HepG2 (cell line): ENCODE measurements around the gene IFNLR1. TPM values are rescaled to one million over a fixed set of nuclear protein-coding genes. Genes with fewer than 3 reads are reported as not detected.

Experiments used
- CHD2 ChIP-seq: IDR thresholded peaks from 2 replicates; pipeline ENCODE4 v1.6.1; 2011; ENCODE audit warnings: low read depth, low read length, improper control_type of control experiment
- DPF2 ChIP-seq: sonication (generic); formaldehyde crosslinking; IDR thresholded peaks from 2 replicates; pipeline ENCODE4 v1.4.0; 2020; ENCODE audit warnings: mild to moderate bottlenecking, low read depth, missing genetic modification reagents, borderline replicate concordance
- ELF3 ChIP-seq: IDR thresholded peaks from 2 replicates; pipeline ENCODE4 v1.6.1; 2016; ENCODE audit warnings: missing genetic modification reagents, missing compliant biosample characterization
- EZH2 ChIP-seq: conservative IDR thresholded peaks from 2 replicates; pipeline ENCODE4 v1.6.1; 2012; ENCODE audit warnings: mild to moderate bottlenecking, low read depth, low read length, moderate library complexity
- HDAC2 ChIP-seq: sonication (generic); formaldehyde crosslinking; IDR thresholded peaks from 2 replicates; pipeline ENCODE4 v1.4.0; 2020; ENCODE audit warnings: missing genetic modification reagents
- IKZF1 ChIP-seq: fragments of 450-650 bp; IDR thresholded peaks from 2 replicates; pipeline ENCODE4 v1.7.1; 2016
- MZF1 ChIP-seq: sonication (generic); formaldehyde crosslinking; IDR thresholded peaks from 2 replicates; pipeline ENCODE4 v1.8.1; 2023; ENCODE audit warnings: mild to moderate bottlenecking, missing genetic modification reagents, borderline replicate concordance
- NFE2L1 ChIP-seq: sonication (generic); formaldehyde crosslinking; IDR thresholded peaks from 2 replicates; pipeline ENCODE4 v1.4.0; 2020; ENCODE audit warnings: missing genetic modification reagents, mild to moderate bottlenecking, borderline replicate concordance
- SALL1 ChIP-seq: sonication (generic); formaldehyde crosslinking; IDR thresholded peaks from 2 replicates; pipeline ENCODE4 v1.8.0; 2022; ENCODE audit warnings: mild to moderate bottlenecking, missing genetic modification reagents
- SRF ChIP-seq: IDR thresholded peaks from 2 replicates; pipeline ENCODE4 v1.6.1; 2011; ENCODE audit warnings: mild to moderate bottlenecking, low read depth, low read length, moderate library complexity
- ZBTB20 ChIP-seq: sonication (generic); formaldehyde crosslinking; IDR thresholded peaks from 2 replicates; pipeline ENCODE4 v1.8.1; 2023; ENCODE audit warnings: missing genetic modification reagents, low read depth, mild to moderate bottlenecking, borderline replicate concordance
- ZMYM3 ChIP-seq: sonication (generic); formaldehyde crosslinking; IDR thresholded peaks from 2 replicates; pipeline ENCODE4 v1.5.1; 2020; ENCODE audit warnings: mild to moderate bottlenecking, missing genetic modification reagents
- ZNF101 ChIP-seq: sonication (generic); formaldehyde crosslinking; IDR thresholded peaks from 2 replicates; pipeline ENCODE4 v1.4.0; 2020; ENCODE audit warnings: mild to moderate bottlenecking, low read depth, missing genetic modification reagents, borderline replicate concordance
- ZNF263 ChIP-seq: sonication (generic); formaldehyde crosslinking; IDR thresholded peaks from 2 replicates; pipeline ENCODE4 v1.4.0; 2020; ENCODE audit warnings: missing genetic modification reagents
- ZNF292 ChIP-seq: sonication (generic); formaldehyde crosslinking; IDR thresholded peaks from 2 replicates; pipeline ENCODE4 v1.8.1; 2022; ENCODE audit warnings: mild to moderate bottlenecking, low read depth, missing genetic modification reagents, borderline replicate concordance
- ZNF605 ChIP-seq: sonication (generic); formaldehyde crosslinking; IDR thresholded peaks from 2 replicates; pipeline ENCODE4 v1.8.0; 2022; ENCODE audit warnings: mild to moderate bottlenecking, missing genetic modification reagents
- ZNF616 ChIP-seq: sonication (generic); formaldehyde crosslinking; IDR thresholded peaks from 2 replicates; pipeline ENCODE4 v1.5.0; 2020; ENCODE audit warnings: low read depth, mild to moderate bottlenecking, missing genetic modification reagents
- ZNF749 ChIP-seq: sonication (generic); formaldehyde crosslinking; IDR thresholded peaks from 2 replicates; pipeline ENCODE4 v1.8.0; 2022; ENCODE audit warnings: mild to moderate bottlenecking, missing genetic modification reagents, moderate library complexity, borderline replicate concordance
- polyA plus RNA-seq, 8 experiments: library from polyadenylated mRNA; depleted of rRNA in 3 of 8; stranded (reverse) in 7 of 8; unstranded in 1 of 8; fragments of >200 nt; fragmentation: Illumina TruSeq in 4 of 8; extraction: Trizol in 4 of 8; gene quantifications; 2 replicates each; pipeline versions ENCODE4 v1.2.1 to v1.2.3, GENCODE V29; 2011 to 2016; ENCODE audit warnings: low read depth in 4 of 8, missing spikeins in 1 of 8, mixed read lengths in 1 of 8; ENCODE audit not compliant: insufficient read depth in 1 of 8
- total RNA-seq, 5 experiments: library from RNA; depleted of rRNA; stranded (reverse); fragments of >200 nt; fragmentation: Illumina TruSeq; extraction: Trizol; gene quantifications; 2 replicates each; pipeline ENCODE4 v1.2.3, GENCODE V29; 2016; ENCODE audit warnings: low read depth in 1 of 5
- TF ChIP-seq, protein P1 (sequence below): IDR thresholded peaks from 2 replicates; pipeline ENCODE4 v1.6.1; 2016; ENCODE audit warnings: missing genetic modification reagents, missing compliant biosample characterization
- TF ChIP-seq, protein P2 (sequence below): IDR thresholded peaks from 2 replicates; pipeline ENCODE4 v1.6.1; 2016; ENCODE audit warnings: missing biosample characterization, missing genetic modification reagents, low read depth
- TF ChIP-seq, protein P3 (sequence below): IDR thresholded peaks from 2 replicates; pipeline ENCODE4 v1.6.1; 2016; ENCODE audit warnings: control low read depth
- TF ChIP-seq, protein P4 (sequence below): IDR thresholded peaks from 2 replicates; pipeline ENCODE4 v1.6.1; 2018; ENCODE audit warnings: missing genetic modification reagents, mild to moderate bottlenecking, missing compliant biosample characterization
- TF ChIP-seq, protein P5 (sequence below): sonication (generic); formaldehyde crosslinking; conservative IDR thresholded peaks from 2 replicates; pipeline ENCODE4 v1.4.0; 2020; ENCODE audit warnings: missing genetic modification reagents

The IFNLR1 gene
- total and polyA plus RNA-seq, 2 of the 13 experiments (the other 11 are each of a cell fraction or from before 2014, with no cell fraction given) = 3.8 to 8.5 TPM

DNA sequence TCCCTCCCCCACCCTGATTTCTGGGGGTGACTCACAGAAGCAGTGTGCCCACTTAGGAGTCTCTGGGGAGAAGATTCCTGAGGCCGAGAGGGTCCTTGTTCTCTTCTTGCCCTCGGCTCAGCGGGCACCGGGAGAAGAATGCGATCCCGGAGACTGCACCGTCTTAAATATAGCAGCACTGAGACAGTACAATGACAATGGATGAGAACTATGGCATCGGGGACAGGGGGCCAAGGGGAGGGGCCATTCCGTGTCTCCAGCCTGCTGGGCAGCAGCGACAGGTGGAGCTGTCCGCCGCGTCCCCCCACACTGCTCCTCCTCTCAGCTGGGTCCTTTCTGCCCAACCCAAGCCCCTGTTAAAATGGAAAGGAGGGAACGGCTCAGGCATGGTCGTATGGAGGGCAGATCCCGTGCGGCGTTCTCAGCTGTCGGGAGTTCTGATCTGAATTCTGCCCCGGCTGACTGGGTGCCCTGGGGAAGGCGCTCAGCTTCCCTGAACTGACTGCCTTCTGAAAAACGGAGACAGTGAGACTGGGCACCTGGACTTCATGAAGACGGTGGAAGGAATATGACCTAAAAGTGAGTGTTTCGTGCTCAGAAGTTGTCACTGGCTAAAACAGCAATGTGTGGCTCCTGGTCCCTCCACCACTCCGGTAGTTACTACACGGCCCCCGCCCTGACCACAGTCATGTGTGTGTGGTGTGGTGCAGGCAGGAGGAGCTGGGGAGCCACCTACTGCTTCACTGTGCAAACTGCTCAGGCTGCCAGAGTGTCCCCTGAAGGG, 74.9 kb downstream of the IFNLR1 start, which contains the start of gene MYOM3 (continued):
- TF ChIP-seq SALL1 (CRISPR knock-in tag) (peak; percentile 63), ZNF616 (CRISPR knock-in tag) (no peak), ELF3 (CRISPR knock-in tag) (peak; percentile 28; the same call in 1 of the 2 replicates), CHD2 (no peak), ZNF605 (CRISPR knock-in tag) (no peak), ZMYM3 (CRISPR knock-in tag) (peak; percentile 61; the same call in 1 of the 2 replicates), NFE2L1 (CRISPR knock-in tag) (no peak), ZNF749 (CRISPR knock-in tag) (no peak), HDAC2 (peak; percentile 47; the same call in 1 of the 2 replicates), SRF (no peak), ZNF263 (peak; percentile 6; the same call in 1 of the 2 replicates), IKZF1 (no peak), EZH2 (no peak), MZF1 (no peak), ZBTB20 (CRISPR knock-in tag) (no peak), DPF2 (CRISPR knock-in tag) (peak; percentile 57; the same call in 1 of the 2 replicates), ZNF101 (CRISPR knock-in tag) (no peak), ZNF292 (peak; percentile 55; the same call in 1 of the 2 replicates)
- TF ChIP-seq, protein P1, sequence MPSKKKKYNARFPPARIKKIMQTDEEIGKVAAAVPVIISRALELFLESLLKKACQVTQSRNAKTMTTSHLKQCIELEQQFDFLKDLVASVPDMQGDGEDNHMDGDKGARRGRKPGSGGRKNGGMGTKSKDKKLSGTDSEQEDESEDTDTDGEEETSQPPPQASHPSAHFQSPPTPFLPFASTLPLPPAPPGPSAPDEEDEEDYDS (CRISPR knock-in tag) = no peak
- TF ChIP-seq, protein P2, sequence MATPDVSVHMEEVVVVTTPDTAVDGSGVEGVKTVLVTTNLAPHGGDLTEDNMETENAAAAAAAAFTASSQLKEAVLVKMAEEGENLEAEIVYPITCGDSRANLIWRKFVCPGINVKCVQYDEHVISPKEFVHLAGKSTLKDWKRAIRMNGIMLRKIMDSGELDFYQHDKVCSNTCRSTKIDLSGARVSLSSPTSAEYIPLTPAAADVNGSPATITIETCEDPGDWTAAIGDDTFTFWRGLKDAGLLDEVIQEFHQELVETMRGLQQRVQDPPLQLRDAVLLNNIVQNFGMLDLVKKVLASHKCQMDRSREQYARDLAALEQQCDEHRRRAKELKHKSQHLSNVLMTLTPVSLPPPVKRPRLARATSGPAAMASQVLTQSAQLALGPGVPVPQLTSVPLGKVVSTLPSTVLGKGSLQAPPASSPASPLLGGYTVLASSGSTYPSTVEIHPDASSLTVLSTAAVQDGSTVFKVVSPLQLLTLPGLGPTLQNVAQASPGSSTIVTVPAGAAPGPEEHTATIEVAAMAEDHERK (CRISPR knock-in tag) = no peak
- TF ChIP-seq, protein P3, sequence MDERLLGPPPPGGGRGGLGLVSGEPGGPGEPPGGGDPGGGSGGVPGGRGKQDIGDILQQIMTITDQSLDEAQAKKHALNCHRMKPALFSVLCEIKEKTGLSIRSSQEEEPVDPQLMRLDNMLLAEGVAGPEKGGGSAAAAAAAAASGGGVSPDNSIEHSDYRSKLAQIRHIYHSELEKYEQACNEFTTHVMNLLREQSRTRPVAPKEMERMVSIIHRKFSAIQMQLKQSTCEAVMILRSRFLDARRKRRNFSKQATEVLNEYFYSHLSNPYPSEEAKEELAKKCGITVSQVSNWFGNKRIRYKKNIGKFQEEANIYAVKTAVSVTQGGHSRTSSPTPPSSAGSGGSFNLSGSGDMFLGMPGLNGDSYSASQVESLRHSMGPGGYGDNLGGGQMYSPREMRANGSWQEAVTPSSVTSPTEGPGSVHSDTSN = no peak
- TF ChIP-seq, protein P4, sequence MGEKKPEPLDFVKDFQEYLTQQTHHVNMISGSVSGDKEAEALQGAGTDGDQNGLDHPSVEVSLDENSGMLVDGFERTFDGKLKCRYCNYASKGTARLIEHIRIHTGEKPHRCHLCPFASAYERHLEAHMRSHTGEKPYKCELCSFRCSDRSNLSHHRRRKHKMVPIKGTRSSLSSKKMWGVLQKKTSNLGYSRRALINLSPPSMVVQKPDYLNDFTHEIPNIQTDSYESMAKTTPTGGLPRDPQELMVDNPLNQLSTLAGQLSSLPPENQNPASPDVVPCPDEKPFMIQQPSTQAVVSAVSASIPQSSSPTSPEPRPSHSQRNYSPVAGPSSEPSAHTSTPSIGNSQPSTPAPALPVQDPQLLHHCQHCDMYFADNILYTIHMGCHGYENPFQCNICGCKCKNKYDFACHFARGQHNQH (CRISPR knock-in tag) = 0 out of 2 replicates have a peak, but pooled peaks have one; percentile 49
- TF ChIP-seq, protein P5, sequence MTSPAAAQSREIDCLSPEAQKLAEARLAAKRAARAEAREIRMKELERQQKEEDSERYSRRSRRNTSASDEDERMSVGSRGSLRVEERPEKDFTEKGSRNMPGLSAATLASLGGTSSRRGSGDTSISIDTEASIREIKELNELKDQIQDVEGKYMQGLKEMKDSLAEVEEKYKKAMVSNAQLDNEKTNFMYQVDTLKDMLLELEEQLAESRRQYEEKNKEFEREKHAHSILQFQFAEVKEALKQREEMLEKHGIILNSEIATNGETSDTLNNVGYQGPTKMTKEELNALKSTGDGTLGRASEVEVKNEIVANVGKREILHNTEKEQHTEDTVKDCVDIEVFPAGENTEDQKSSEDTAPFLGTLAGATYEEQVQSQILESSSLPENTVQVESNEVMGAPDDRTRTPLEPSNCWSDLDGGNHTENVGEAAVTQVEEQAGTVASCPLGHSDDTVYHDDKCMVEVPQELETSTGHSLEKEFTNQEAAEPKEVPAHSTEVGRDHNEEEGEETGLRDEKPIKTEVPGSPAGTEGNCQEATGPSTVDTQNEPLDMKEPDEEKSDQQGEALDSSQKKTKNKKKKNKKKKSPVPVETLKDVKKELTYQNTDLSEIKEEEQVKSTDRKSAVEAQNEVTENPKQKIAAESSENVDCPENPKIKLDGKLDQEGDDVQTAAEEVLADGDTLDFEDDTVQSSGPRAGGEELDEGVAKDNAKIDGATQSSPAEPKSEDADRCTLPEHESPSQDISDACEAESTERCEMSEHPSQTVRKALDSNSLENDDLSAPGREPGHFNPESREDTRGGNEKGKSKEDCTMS (CRISPR knock-in tag) = no peak
